PC-9 (cell line): ENCODE measurements around the gene LDLRAD3. TPM values are rescaled to one million over a fixed set of nuclear protein-coding genes. Genes with fewer than 3 reads are reported as not detected.
"Not testable (repeated sequence)": the region's sequence is repeated elsewhere in the genome, so short reads cannot be mapped to it uniquely, and the experiment has no call there.

Source experiments
- BruUV-seq: library from RNA; stranded (reverse); fragments of 400-500 nt; replicated peaks from 2 replicates; lab custom pipeline; 2021; lab: Mats Ljungman, UMichigan
- CTCF ChIA-PET: fragments of 300-600 bp; sonication (Branson Sonifier 250); formaldehyde crosslinking; loops from one replicate; lab custom pipeline; 2022; ENCODE audit warnings: antibody characterized with exemption; lab: Charles Lee
- POLR2A ChIA-PET: fragments of 300-600 bp; sonication (Branson Sonifier 250); formaldehyde crosslinking; loops from one replicate; lab custom pipeline; 2022; ENCODE audit warnings: antibody characterized with exemption; ENCODE audit not compliant: unreplicated experiment; lab: Charles Lee
- DNase-seq, 2 experiments: peaks; one replicate each; pipeline versions ENCODE4 v3.0.0 to v3.0.0-alpha.2; 2015 to 2022; ENCODE audit warnings: mixed read lengths in 1 of 2
- H2AFZ ChIP-seq: fragments of 200-600 bp; sonication (generic); 2 replicates; pipeline ENCODE4 v1.8.1; 2017; ENCODE audit warnings: antibody characterized with exemption
- H3F3A ChIP-seq: fragments of 200-600 bp; sonication (generic); 2 replicates; pipeline ENCODE4 v1.8.1; 2017; ENCODE audit warnings: antibody characterized with exemption, mild to moderate bottlenecking, low read depth; ENCODE audit not compliant: insufficient read depth
- H3K27ac ChIP-seq: fragments of 200-600 bp; sonication (generic); 2 replicates; pipeline ENCODE4 v1.6.1; 2016; ENCODE audit warnings: mixed run types
- H3K27me3 ChIP-seq: fragments of 200-600 bp; sonication (generic); 2 replicates; pipeline ENCODE4 v1.6.1; 2016; ENCODE audit warnings: low read depth, mixed run types; ENCODE audit not compliant: insufficient read depth
- H3K36me3 ChIP-seq: fragments of 200-600 bp; sonication (generic); 2 replicates; pipeline ENCODE4 v1.6.1; 2016; ENCODE audit warnings: low read depth, mixed run types
- H3K4me1 ChIP-seq: fragments of 200-600 bp; sonication (generic); replicated peaks from 2 replicates; pipeline ENCODE4 v1.6.1; 2016; ENCODE audit warnings: mixed run types; ENCODE audit not compliant: insufficient read depth
- H3K4me2 ChIP-seq: fragments of 200-600 bp; sonication (generic); 2 replicates; pipeline ENCODE4 v1.6.1; 2017; ENCODE audit warnings: mixed run types
- H3K4me3 ChIP-seq: fragments of 200-600 bp; sonication (generic); 2 replicates; pipeline ENCODE4 v1.6.1; 2016; ENCODE audit warnings: mixed run types
- H3K79me2 ChIP-seq: fragments of 200-600 bp; sonication (generic); 2 replicates; pipeline ENCODE4 v1.6.1; 2017; ENCODE audit warnings: low read depth, mixed run types
- H3K9me2 ChIP-seq: fragments of 200-600 bp; sonication (generic); 2 replicates; pipeline ENCODE4 v1.8.1; 2017; ENCODE audit warnings: mild to moderate bottlenecking; ENCODE audit not compliant: insufficient read depth
- H3K9me3 ChIP-seq: fragments of 200-600 bp; sonication (generic); 2 replicates; pipeline ENCODE4 v1.8.1; 2016; ENCODE audit warnings: low read depth; ENCODE audit not compliant: insufficient read depth
- H4K20me1 ChIP-seq: fragments of 200-600 bp; sonication (generic); 2 replicates; pipeline ENCODE4 v1.8.1; 2017; ENCODE audit not compliant: insufficient read depth
- CTCF ChIP-seq: fragments of 200-600 bp; sonication (generic); conservative IDR thresholded peaks from 2 replicates; pipeline ENCODE4 v1.6.1; 2017; ENCODE audit warnings: mixed run types, antibody characterized with exemption, mild to moderate bottlenecking, moderate library complexity
- EZH2 ChIP-seq: fragments of 200-600 bp; sonication (generic); IDR thresholded peaks from 2 replicates; pipeline ENCODE4 v1.8.0; 2017; ENCODE audit warnings: antibody characterized with exemption, low read depth
- intact Hi-C: fragments of 100-400 bp; cut with micrococcal nuclease; formaldehyde crosslinking; loops from one replicate; pipeline ENCODE4 v1.10.0; 2022; ENCODE audit not compliant: unreplicated experiment
- total RNA-seq: library from RNA; stranded (reverse); gene quantifications from 2 replicates; pipeline ENCODE4 v1.2.3, GENCODE V29; 2021

Gene LDLRAD3
- total RNA-seq, 1 experiment from 2014 or later, result 15.9 TPM

GRCh38 chr11:36012979-36013378 is 69.1 kb downstream of the LDLRAD3 start:
- no peak overlapping the region for H3K4me2 ChIP-seq

GRCh38 chr11:36013446-36013845 is 69.6 kb downstream of the LDLRAD3 start:
- Histone ChIP-seq H3K79me2 (peaks cover 34% of the 10 kb centered on the region), H3F3A (peaks cover 14% of the 10 kb centered on the region), H3K4me1 (peaks cover 30% of the 10 kb centered on the region)
- BruUV-seq, H3K36me3 ChIP-seq, H3K4me2 ChIP-seq, H2AFZ ChIP-seq, POLR2A ChIA-PET, H3K27me3 ChIP-seq, H3K27ac ChIP-seq, H3K4me3 ChIP-seq, DNase-seq, H4K20me1 ChIP-seq, H3K9me2 ChIP-seq, CTCF ChIA-PET, H3K9me3 ChIP-seq: not testable (repeated sequence)
- intact Hi-C loops, result loop anchor here (5.0 kb wide), 1 partner anchor 396 kb away; the partner anchor contains the start of gene FJX1

More at GRCh38 chr11:36012979-36013378, 69.1 kb downstream of the LDLRAD3 start:
- no peaks in the 10 kb centered on the region; the same call in 1 of the 2 replicates for H4K20me1 ChIP-seq
- H3K9me3 ChIP-seq, result no peaks in the 10 kb centered on the region
- H3K9me2 ChIP-seq, result no peaks in the 10 kb centered on the region
- no peak overlapping the region for H2AFZ ChIP-seq
- peaks cover 14% of the 10 kb centered on the region for H3F3A ChIP-seq
- CTCF ChIA-PET, result no interaction called here
- no TSS peak for BruUV-seq
- peaks cover 39% of the 10 kb centered on the region for H3K79me2 ChIP-seq
- H3K27me3 ChIP-seq, result no peaks in the 10 kb centered on the region
- peaks cover 34% of the 10 kb centered on the region for H3K4me1 ChIP-seq
- no peak overlapping the region for H3K4me3 ChIP-seq
- no peak for DNase-seq
- no peak for TF ChIP-seq EZH2
- no peak for TF ChIP-seq CTCF
- POLR2A ChIA-PET, result no interaction called here
- no peaks in the 10 kb centered on the region for H3K36me3 ChIP-seq
- intact Hi-C loops, result loop anchor here (5.0 kb wide), 1 partner anchor 396 kb away; the partner anchor contains the start of gene FJX1
- no peak overlapping the region for H3K27ac ChIP-seq

- Histone ChIP-seq H2AFZ (no peak overlapping the region), H3K4me1 (peaks cover 22% of the 10 kb centered on the region), H3K36me3 (no peaks in the 10 kb centered on the region), H3K4me3 (no peak overlapping the region), H3K9me2 (no peaks in the 10 kb centered on the region), H4K20me1 (no peaks in the 10 kb centered on the region; the same call in 1 of the 2 replicates), H3K9me3 (no peaks in the 10 kb centered on the region), H3K27me3 (no peaks in the 10 kb centered on the region), H3K4me2 (no peak overlapping the region), H3F3A (peaks cover 8% of the 10 kb centered on the region), H3K27ac (no peak overlapping the region), H3K79me2 (peaks cover 27% of the 10 kb centered on the region)
- TF ChIP-seq CTCF (no peak), EZH2 (no peak)
- intact Hi-C loops, result loop anchor here (5.0 kb wide), 1 partner anchor 397 kb away; the partner anchor contains the start of gene FJX1
- no peak for DNase-seq
- ChIA-PET POLR2A (interaction anchor here (0.6 kb wide), 1 partner anchor 104 kb away, joined by 5 read pairs; no protein-coding TSS in a partner anchor), CTCF (interaction anchor here (0.8 kb wide), 1 partner anchor 192 kb away, joined by 3 read pairs; no protein-coding TSS in a partner anchor)
- no TSS peak for BruUV-seq
These were observed 70.4 kb downstream of the LDLRAD3 start for GRCh38 chr11:36013950-36014897.
